Spinal cord (tissue), 10 donors: ENCODE results near the gene MEI4. TPM values are rescaled to one million over a fixed set of nuclear protein-coding genes. Genes with fewer than 3 reads are reported as not detected.
A peak's percentile ranks its signal among the peaks of the same experiment; 100 is the strongest.
"Not testable (repeated sequence)": the region's sequence is repeated elsewhere in the genome, so short reads cannot be mapped to it uniquely, and the experiment has no call there.

Experiments used
- DNase-seq, 6 donors: peaks; one replicate each; pipeline versions ENCODE4 v3.0.0 to v3.0.0-alpha.2; 2013 to 2015; ENCODE audit warnings: low spot score in 6 of 6, low read depth in 4 of 6
- H3K27ac ChIP-seq: one replicate; pipeline ENCODE4 v1.5.1; 2013; ENCODE audit warnings: low read depth, low read length, control low read depth
- H3K27me3 ChIP-seq: one replicate; pipeline ENCODE4 v1.6.1; 2013; ENCODE audit warnings: low read length; ENCODE audit not compliant: control insufficient read depth, insufficient read depth
- H3K36me3 ChIP-seq: one replicate; pipeline ENCODE4 v1.6.1; 2013; ENCODE audit warnings: low read length; ENCODE audit not compliant: control insufficient read depth, insufficient read depth
- H3K4me1 ChIP-seq: one replicate; pipeline ENCODE4 v1.6.1; 2013; ENCODE audit warnings: low read length; ENCODE audit not compliant: control insufficient read depth, insufficient read depth
- H3K4me3 ChIP-seq: one replicate; pipeline ENCODE4 v1.5.1; 2013; ENCODE audit warnings: low read depth, low read length, control low read depth
- H3K9me3 ChIP-seq: one replicate; pipeline ENCODE4 v1.6.1; 2013; ENCODE audit warnings: low read length; ENCODE audit not compliant: control insufficient read depth, insufficient read depth
- WGBS: methylation state at CpG from one replicate; pipeline ENCODE4 v1.1.5; 2013; ENCODE audit warnings: missing lambda C conversion rate; ENCODE audit not compliant: insufficient coverage; 5-methylcytosine and 5-hydroxymethylcytosine counted together
- polyA plus RNA-seq, 2 donors: library from polyadenylated mRNA; unstranded; fragments of 120-200 nt; gene quantifications; one replicate each; pipeline ENCODE4 v1.2.1, GENCODE V29; 2013; ENCODE audit not compliant: insufficient read length in 2 of 2
- total RNA-seq, 2 donors: library from RNA; depleted of rRNA in 1 of 2; stranded (reverse); fragments of 120-200 nt in 1 of 2; fragments of >200 nt in 1 of 2; gene quantifications; one replicate each; pipeline versions ENCODE4 v1.2.3 to v1.2.4, GENCODE V29; 2013 to 2014
- donor health status: healthy.

The MEI4 gene
- total and polyA plus RNA-seq, 4 donors, result 1.3 to 2.2 (median 1.6) TPM

DNA sequence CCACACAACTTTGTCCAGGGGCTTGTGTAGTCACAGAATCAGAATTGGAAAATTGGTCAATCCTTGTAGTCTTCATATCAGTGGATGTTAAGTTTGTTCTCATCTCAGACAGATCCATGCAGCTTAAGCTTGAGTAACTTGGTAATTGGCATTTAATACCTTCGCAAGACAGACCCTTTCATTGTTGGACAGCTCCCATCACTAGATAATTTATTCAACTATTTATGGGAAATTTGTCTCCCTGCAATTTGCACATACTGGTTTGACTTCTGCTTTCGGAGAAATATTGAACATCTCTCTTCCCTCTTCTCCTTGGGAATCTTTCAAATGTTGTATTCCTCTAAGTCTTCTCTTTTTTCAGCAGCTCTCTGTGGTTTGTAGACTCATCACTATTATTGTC lies 17.1 kb downstream of the MEI4 start:
- no peaks in the 10 kb centered on the region for H3K4me1 ChIP-seq
- 90% methylated on average over 2 of the region's 2 CpGs for WGBS
- no peaks in the 10 kb centered on the region for H3K9me3 ChIP-seq
- DNase-seq, result no peak
- no peak overlapping the region for H3K4me3 ChIP-seq
- no peak overlapping the region for H3K27ac ChIP-seq
- H3K27me3 ChIP-seq, result no peaks in the 10 kb centered on the region
- H3K36me3 ChIP-seq, result no peaks in the 10 kb centered on the region

GRCh38 chr6:77674211-77674610 lies 21.4 kb downstream of the MEI4 start:
- no peaks in the 10 kb centered on the region for H3K27me3 ChIP-seq
- WGBS, result no CpG with 5 or more reads among the region's 2 CpGs
- H3K4me3 ChIP-seq, result no peak overlapping the region
- no peak overlapping the region for H3K27ac ChIP-seq
- H3K4me1 ChIP-seq, result no peaks in the 10 kb centered on the region
- H3K9me3 ChIP-seq, result no peaks in the 10 kb centered on the region
- no peaks in the 10 kb centered on the region for H3K36me3 ChIP-seq
- no peak for DNase-seq

DNA sequence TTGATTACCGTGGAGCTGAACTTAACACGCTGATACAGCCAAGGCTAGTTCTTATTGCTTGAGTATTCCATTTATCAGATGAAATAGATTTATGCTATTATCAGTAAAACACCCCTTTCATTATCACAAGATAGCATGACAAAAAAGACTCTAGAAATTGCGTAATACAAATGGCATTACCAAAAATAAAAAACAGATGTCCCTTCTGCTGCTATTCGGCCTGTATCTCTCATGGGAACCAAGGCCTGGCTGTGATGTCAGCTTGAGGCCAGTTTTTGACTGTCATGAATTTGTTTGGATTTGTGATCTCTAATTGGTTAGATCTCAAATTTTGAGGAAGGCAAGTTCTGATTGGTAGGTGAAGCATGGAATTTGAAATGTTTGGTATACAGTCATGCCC lies 25.2 kb downstream of the MEI4 start:
- H3K27ac ChIP-seq, result no peak overlapping the region
- H3K27me3 ChIP-seq, result no peaks in the 10 kb centered on the region
- no peaks in the 10 kb centered on the region for H3K4me1 ChIP-seq
- no peaks in the 10 kb centered on the region for H3K36me3 ChIP-seq
- H3K4me3 ChIP-seq, result no peak overlapping the region
- 100% methylated on average over 1 of the region's 4 CpGs for WGBS
- DNase-seq, result no peak
- H3K9me3 ChIP-seq, result no peaks in the 10 kb centered on the region

DNA sequence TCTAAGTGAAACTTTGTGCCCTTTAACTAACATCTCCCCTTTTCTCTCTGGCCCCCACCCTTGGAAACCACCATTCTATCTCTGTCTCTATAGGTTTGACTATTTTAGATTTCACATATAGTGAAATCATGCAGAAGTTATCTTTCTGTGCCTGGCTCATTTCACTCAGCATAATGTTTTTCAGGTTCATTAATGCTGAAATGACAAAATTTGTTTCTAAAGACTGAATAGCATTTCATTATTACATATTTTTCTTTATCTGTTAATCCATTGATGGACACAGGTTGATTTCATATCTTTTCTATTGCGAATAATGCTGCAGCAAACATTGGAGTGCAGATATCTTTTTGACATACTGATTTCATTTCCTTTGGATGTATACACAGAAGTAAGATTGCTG lies 30.7 kb downstream of the MEI4 start:
- no peak overlapping the region for H3K4me3 ChIP-seq
- DNase-seq, result no peak
- H3K9me3 ChIP-seq, result no peaks in the 10 kb centered on the region
- no peaks in the 10 kb centered on the region for H3K4me1 ChIP-seq
- no peaks in the 10 kb centered on the region for H3K36me3 ChIP-seq
- no peaks in the 10 kb centered on the region for H3K27me3 ChIP-seq
- WGBS, result no CpG with 5 or more reads among the region's 1 CpG
- H3K27ac ChIP-seq, result no peak overlapping the region

DNA sequence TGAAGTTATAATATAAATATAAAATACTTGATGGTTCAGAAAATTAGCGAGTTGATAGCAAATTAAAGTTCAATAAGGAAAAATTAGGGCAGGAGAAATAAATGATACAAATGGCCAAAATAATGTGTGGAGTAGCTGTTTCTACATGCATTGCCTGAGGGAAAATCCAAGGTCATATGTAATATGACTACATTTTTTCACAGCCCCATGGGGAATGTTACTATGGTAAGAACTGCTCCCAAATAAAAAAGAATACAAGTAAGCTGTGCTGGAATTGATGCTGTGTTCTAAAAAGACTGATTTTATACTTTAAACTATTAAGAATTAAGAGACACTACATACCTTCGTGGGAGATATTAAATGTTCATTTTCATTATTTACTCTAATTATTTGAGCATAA lies 34.1 kb downstream of the MEI4 start:
- no peaks in the 10 kb centered on the region for H3K27me3 ChIP-seq
- no peak for DNase-seq
- WGBS, result no CpG with 5 or more reads among the region's 2 CpGs
- no peaks in the 10 kb centered on the region for H3K36me3 ChIP-seq
- H3K4me1 ChIP-seq, result no peaks in the 10 kb centered on the region
- H3K9me3 ChIP-seq, result no peaks in the 10 kb centered on the region
- H3K4me3 ChIP-seq, result no peak overlapping the region
- no peak overlapping the region for H3K27ac ChIP-seq

GRCh38 chr6:77688649-77689048 lies 35.8 kb downstream of the MEI4 start:
- Histone ChIP-seq H3K4me1 (no peaks in the 10 kb centered on the region), H3K9me3 (no peaks in the 10 kb centered on the region), H3K27ac (no peak overlapping the region), H3K4me3 (no peak overlapping the region), H3K27me3 (no peaks in the 10 kb centered on the region), H3K36me3 (no peaks in the 10 kb centered on the region)
- no peak for DNase-seq
- no CpG with 5 or more reads among the region's 1 CpG for WGBS

GRCh38 chr6:77700095-77700494 lies 47.3 kb downstream of the MEI4 start:
- not testable (repeated sequence) for H3K9me3 ChIP-seq, H3K4me1 ChIP-seq, H3K27me3 ChIP-seq, H3K4me3 ChIP-seq, DNase-seq, H3K27ac ChIP-seq, H3K36me3 ChIP-seq
- 98% methylated on average over 5 of the region's 6 CpGs for WGBS

- DNase-seq, result no peak
- Histone ChIP-seq H3K4me3 (no peak overlapping the region), H3K9me3 (peaks cover 5% of the 10 kb centered on the region), H3K27me3 (no peaks in the 10 kb centered on the region), H3K27ac (no peak overlapping the region), H3K36me3 (no peaks in the 10 kb centered on the region), H3K4me1 (no peaks in the 10 kb centered on the region)
- 74% methylated on average over 2 of the region's 2 CpGs for WGBS
These were observed 54.8 kb downstream of the MEI4 start for GRCh38 chr6:77707603-77708002.

GRCh38 chr6:77715588-77715987 lies 62.7 kb downstream of the MEI4 start:
- peak in 1 of 6 donors; percentile 17 for DNase-seq
- Histone ChIP-seq H3K4me1 (no peaks in the 10 kb centered on the region), H3K9me3 (no peaks in the 10 kb centered on the region), H3K27ac (no peak overlapping the region), H3K27me3 (no peaks in the 10 kb centered on the region), H3K36me3 (no peaks in the 10 kb centered on the region), H3K4me3 (no peak overlapping the region)
- no CpG with 5 or more reads among the region's 6 CpGs for WGBS

DNA sequence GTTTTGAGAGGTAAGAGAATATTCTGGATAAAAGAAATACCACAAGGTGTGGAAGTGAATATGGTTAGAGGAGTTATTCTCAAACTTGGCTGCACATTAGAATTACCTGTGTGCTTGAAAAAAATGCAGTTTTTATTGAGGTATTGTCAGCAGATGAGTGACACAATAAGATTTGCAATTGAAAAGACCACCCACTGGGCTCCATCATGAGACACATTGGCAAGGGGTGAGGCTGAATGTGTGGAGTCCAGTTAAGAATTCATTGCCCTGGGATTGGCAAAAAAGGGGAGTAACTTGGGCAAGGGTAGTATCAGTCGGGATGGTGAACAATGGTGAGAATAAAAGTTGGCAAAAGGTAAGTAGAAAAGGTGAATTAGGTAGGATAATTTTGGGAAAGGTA lies 63.5 kb downstream of the MEI4 start:
- no peaks in the 10 kb centered on the region for H3K4me1 ChIP-seq
- H3K9me3 ChIP-seq, result no peaks in the 10 kb centered on the region
- no peak for DNase-seq
- 60% methylated on average over 1 of the region's 1 CpG for WGBS
- H3K27me3 ChIP-seq, result no peaks in the 10 kb centered on the region
- H3K36me3 ChIP-seq, result no peaks in the 10 kb centered on the region
- H3K27ac ChIP-seq, result no peak overlapping the region
- H3K4me3 ChIP-seq, result no peak overlapping the region
